GM10266 (cell line): Measurements from ENCODE around the gene PCDHGA2.

Experiments used
- DNase-seq: peaks from one replicate; pipeline ENCODE4 v3.0.0; 2012; ENCODE audit errors: extremely low spot score
- TF ChIP-seq, protein P1 (sequence below): IDR thresholded peaks from 2 replicates; pipeline ENCODE4 v1.5.1; 2012; ENCODE audit warnings: mild to moderate bottlenecking, low read depth; ENCODE audit not compliant: control insufficient read depth, insufficient read depth; ENCODE audit errors: missing control alignments

The PCDHGA2 gene

DNA sequence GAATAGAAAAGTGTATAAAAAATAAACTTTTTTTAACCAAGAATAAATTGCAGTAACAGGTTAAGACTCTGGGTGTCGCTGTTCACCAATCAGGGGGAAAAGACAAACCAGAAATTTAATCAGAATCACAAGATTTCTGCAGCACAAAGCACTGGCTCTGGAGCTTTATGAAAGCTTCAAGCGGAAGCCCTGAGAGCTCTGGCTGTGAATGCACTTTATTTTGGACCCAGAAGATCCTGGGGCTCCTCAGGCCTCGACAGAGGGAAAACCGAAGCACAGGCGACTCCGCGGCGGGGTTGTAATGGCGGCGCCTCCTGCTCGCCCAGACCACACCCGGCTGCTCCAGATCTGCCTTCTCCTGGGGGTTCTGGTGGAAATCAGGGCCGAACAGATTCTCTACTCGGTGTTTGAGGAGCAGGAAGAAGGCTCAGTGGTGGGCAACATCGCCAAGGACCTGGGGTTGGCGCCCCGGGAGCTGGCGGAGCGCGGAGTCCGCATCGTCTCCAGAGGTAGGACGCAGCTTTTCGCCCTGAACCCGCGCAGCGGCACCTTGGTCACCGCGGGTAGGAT, 16.4 kb downstream of the PCDHGA2 start, which contains the start of gene PCDHGA4:
Gene PCDHGA4 (plus strand): TSS at position 122 of the 570 bp plus-strand sequence. CDS start 87 bp downstream, at position 209.
- DNase-seq: no peak
- TF ChIP-seq, protein P1, sequence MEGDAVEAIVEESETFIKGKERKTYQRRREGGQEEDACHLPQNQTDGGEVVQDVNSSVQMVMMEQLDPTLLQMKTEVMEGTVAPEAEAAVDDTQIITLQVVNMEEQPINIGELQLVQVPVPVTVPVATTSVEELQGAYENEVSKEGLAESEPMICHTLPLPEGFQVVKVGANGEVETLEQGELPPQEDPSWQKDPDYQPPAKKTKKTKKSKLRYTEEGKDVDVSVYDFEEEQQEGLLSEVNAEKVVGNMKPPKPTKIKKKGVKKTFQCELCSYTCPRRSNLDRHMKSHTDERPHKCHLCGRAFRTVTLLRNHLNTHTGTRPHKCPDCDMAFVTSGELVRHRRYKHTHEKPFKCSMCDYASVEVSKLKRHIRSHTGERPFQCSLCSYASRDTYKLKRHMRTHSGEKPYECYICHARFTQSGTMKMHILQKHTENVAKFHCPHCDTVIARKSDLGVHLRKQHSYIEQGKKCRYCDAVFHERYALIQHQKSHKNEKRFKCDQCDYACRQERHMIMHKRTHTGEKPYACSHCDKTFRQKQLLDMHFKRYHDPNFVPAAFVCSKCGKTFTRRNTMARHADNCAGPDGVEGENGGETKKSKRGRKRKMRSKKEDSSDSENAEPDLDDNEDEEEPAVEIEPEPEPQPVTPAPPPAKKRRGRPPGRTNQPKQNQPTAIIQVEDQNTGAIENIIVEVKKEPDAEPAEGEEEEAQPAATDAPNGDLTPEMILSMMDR: peak; percentile 7

DNA sequence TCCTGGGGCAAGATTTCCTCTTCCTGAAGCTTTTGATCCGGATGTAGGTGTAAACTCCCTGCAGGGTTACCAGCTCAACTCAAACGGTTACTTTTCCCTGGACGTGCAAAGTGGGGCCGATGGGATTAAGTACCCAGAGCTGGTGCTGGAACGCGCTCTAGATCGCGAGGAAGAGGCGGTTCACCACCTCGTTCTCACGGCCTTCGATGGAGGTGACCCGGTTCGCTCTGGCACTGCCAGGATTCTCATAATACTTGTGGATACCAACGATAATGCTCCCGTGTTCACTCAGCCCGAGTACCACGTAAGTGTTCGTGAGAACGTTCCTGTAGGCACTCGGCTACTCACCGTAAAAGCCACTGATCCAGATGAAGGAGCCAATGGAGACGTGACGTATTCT, 17.1 kb downstream of the PCDHGA2 start:
- DNase-seq: no peak
- TF ChIP-seq, protein P1: no peak

DNA sequence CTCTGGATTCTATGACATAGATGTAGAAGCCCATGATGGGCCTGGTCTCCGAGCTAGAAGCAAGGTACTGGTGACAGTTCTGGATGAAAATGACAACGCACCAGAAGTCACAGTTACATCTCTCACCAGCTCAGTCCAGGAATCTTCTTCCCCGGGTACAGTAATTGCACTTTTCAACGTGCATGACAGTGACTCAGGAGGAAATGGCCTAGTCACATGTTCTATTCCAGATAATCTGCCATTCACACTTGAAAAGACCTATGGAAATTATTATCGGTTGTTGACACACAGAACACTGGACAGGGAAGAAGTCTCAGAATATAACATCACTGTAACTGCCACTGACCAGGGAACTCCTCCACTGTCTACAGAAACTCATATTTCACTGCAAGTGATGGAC, 17.6 kb downstream of the PCDHGA2 start:
- no peak for DNase-seq
- TF ChIP-seq, protein P1: no peak

DNA sequence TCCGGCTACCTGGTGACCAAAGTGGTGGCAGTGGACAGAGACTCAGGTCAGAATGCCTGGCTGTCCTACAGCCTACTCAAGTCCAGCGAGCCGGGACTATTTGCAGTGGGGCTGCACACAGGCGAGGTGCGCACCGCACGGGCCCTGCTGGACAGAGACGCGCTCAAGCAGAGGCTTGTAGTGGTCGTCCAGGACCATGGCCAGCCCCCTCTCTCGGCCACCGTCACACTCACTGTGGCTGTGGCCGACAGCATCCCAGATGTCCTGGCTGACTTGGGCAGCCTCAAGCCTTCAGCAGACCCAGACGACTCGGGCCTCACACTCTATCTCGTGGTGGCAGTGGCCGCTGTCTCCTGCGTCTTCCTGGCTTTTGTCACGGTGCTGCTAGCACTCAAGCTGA, 18.4 kb downstream of the PCDHGA2 start:
- TF ChIP-seq, protein P1: no peak
- no peak for DNase-seq

DNA sequence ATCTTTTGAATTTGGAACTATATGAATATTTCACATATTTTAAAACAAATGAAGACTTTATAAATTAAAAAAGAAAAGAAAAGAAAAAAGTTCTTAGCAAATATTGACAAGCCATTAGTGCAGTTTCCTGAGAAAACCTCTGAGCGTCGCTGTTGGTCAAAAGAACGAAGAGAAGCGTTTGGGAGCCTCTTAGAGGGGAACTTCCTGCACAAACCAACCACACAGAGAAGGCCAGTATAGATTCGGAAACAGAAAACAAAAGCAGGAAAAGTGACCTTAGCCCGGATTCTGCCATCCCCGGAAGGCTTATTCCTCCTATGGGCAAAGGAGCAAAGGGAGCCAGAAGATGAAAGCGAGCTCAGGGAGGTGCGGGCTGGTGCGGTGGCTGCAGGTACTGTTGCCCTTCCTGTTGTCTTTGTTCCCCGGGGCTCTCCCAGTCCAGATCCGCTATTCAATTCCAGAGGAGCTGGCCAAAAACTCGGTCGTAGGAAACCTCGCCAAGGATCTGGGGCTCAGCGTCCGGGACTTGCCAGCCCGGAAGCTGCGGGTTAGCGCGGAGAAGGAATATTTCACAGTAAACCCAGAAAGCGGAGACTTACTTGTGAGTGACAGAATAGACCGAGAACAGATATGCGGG, 21.3 kb downstream of the PCDHGA2 start, which contains the start of gene PCDHGB2:
Gene PCDHGB2 (plus strand): TSS at position 205 of the 637 bp plus-strand sequence. CDS start 142 bp downstream, at position 347.
- DNase-seq: peak; percentile 69
- TF ChIP-seq, protein P1: peak; percentile 31

DNA sequence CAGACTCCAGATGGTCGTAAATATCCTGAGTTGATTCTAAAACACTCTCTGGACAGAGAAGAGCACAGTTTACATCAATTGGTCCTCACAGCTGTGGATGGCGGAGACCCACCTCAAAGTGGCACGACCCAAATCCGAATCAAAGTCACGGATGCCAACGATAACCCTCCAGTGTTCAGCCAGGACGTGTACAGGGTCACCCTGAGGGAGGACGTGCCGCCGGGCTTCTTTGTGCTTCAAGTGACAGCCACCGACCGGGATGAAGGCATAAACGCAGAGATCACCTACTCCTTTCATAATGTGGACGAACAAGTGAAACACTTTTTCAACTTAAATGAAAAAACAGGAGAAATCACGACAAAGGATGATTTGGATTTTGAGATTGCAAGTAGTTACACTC, 22.1 kb downstream of the PCDHGA2 start:
- DNase-seq: no peak
- TF ChIP-seq, protein P1: no peak

DNA sequence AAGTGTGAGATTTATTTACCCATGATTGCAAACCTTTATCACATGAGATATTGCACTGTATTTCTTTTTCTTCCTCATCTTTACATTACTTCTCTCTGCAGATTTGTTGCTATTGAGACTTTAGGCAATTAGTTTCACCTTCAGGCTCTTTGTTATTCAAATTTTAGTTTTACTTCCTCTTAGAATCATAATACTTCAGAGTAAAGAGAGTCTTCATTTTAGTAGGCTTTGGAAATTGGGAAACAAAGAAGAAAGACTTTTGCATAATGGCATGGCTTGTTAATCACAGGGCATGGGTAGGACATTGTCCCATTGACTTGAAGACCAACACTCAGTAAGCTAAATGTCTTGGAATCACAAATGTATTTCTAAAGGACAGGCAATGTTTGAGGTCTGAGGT, 24.2 kb downstream of the PCDHGA2 start:
- DNase-seq: no peak
- TF ChIP-seq, protein P1: no peak
